GM12873 (cell line): ENCODE measurements around the gene GPR39.

Experiments used
- CTCF ChIP-seq: IDR thresholded peaks from 2 replicates; pipeline ENCODE4 v1.5.1; 2012; ENCODE audit warnings: low read depth, mild to moderate bottlenecking, moderate library complexity, low read length, control low read depth; ENCODE audit not compliant: insufficient read depth; ENCODE audit errors: missing control alignments

The GPR39 gene

GRCh38 chr2:132564065-132564464, 147.5 kb downstream of the GPR39 start:
- TF ChIP-seq CTCF: no peak

DNA sequence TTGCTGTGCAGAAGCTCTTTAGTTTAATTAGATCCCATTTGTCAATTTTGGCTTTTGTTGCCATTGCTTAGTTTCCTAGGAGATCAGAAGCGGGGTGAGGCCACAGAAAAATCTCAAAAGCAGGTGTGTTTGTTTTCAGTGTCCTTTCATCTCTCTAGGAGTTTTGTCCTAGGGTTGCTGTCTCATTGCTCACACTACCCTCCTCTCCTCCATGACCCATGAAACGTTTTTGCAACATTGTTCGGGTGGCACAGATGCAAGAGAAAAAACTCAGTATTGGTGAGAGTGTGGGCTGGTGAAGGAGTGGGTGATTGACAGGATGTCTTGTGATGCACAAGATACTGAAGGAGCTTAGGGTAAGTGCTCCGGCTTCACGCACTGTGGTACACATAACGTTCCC, 149.8 kb downstream of the GPR39 start:
- no peak for TF ChIP-seq CTCF

- TF ChIP-seq CTCF: no peak
Measured at GRCh38 chr2:132567682-132568081, 151.1 kb downstream of the GPR39 start.

GRCh38 chr2:132568656-132569055, 152.1 kb downstream of the GPR39 start:
- TF ChIP-seq CTCF: no peak

DNA sequence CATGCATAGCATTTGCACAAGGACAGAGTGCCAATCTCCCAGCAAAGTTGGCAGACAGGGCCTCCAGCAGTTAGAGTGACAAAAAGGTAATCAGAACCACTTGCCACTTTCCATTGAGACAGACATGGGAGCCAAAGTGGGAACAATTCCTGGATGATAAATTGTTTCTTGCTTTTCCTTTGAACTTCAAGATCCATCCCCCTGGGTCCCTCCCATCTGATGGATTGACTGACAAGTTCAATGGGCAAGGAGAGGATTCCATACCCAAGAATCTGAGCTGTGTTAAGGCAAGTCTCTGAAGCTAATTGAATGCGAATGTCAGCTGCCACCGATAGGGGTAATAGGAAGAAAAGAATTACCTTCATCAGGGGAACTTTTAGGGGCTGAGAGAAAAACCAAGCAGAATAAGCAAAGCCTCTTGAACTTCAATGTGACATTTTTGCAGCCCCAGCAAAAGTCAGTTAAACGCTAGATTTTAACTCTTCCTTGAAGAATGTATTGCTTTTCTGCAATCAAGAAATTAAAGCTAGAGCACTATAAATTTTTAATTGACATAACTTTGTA, 156.9 kb downstream of the GPR39 start:
- TF ChIP-seq CTCF: no peak

DNA sequence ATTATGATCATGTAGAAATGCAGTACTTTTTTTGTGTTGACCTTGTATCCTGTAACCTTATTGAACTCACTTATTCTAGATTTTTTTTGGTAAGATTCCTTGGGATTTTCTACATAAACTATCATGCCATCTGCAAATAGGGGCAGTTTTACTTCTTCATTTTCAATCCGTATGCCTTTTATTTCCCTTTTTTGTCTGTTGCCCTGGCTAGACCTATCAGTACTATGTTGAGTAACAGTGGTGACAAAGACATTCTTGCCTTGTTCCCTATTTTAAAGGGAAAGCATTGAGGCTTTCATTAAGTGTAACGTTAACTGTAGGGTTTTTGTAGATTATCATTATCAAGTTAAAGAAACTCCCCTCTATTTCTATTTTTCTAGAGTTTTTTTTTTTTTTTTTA, 161.1 kb downstream of the GPR39 start:
- no peak for TF ChIP-seq CTCF

DNA sequence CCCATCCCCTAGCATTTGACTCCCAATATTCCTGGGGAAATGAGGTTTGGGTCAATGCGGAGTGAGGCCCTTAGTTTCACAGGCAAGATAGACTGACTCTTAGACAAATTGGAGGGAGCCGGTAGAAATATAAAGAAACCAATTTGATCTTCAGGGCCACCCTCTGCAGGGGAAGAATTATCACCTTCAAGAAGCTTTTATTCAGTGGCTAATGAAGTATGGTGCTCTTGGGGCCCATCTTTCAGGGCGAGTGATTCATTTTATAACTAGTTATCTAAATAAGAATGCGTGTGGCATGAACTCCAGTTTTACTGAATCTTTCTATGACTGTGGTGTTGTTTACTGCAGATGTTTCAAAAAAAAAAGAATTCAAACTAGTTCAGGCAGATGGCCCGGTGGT, 165.0 kb downstream of the GPR39 start:
- no peak for TF ChIP-seq CTCF
